ENCODE data around the gene REC114. TPM values are rescaled to one million over a fixed set of nuclear protein-coding genes. Genes with fewer than 3 reads are reported as not detected.
A peak's percentile ranks its signal among the peaks of the same experiment; 100 is the strongest.

REC114 gene
- polyA plus RNA-seq, 3 donors, result not detected

GRCh38 chr15:73568564-73569280 lies 125.8 kb downstream of the REC114 start:
- peaks cover 21% of the 10 kb centered on the region for H3K4me1 Mint-ChIP-seq
- peaks cover 86 to 94% of the 10 kb centered on the region in 2 donors for H3K36me3 Mint-ChIP-seq
- Histone ChIP-seq H3K4me3 (replicated peaks in 1 of 3; ENCODE audit: low read depth in 2 of 3, low read length in 3 of 3) (no peak overlapping the region), H3K4me2 (replicated peaks; ENCODE audit: extremely low read depth, low read length, poor library complexity, severe bottlenecking) (no peak overlapping the region), H3K79me2 (ENCODE audit: insufficient read depth, low read length) (no peaks in the 10 kb centered on the region), H3K9me3 (replicated peaks in 1 of 2; ENCODE audit: control insufficient read depth in 1 of 2, insufficient read depth in 1 of 2, low read length in 2 of 2) (no peaks in the 10 kb centered on the region), H3K27me3 (ENCODE audit: control insufficient read depth in 2 of 2, insufficient read depth in 2 of 2, low read length in 2 of 2) (no peaks in the 10 kb centered on the region), H3K9ac (ENCODE audit: insufficient read depth, low read length, poor library complexity, severe bottlenecking) (no peak overlapping the region), H3K27ac (ENCODE audit: low read depth in 1 of 2, low read length in 2 of 2) (no peak overlapping the region), H2AFZ (ENCODE audit: insufficient read depth, low read depth, low read length, poor library complexity, severe bottlenecking) (no peak overlapping the region), H3K36me3 (replicated peaks in 1 of 2; ENCODE audit: control insufficient read depth in 1 of 2, insufficient read depth in 2 of 2, low read length in 2 of 2) (peaks cover 74 to 94% of the 10 kb centered on the region in 2 donors), H4K20me1 (ENCODE audit: insufficient read depth, low read length) (peaks cover 84% of the 10 kb centered on the region), H3K4me1 (ENCODE audit: control insufficient read depth in 1 of 2, insufficient read depth in 2 of 2, low read length in 2 of 2) (peaks cover 15 to 20% of the 10 kb centered on the region in 2 donors)
- DNase-seq, result no peak
- intact Hi-C loops (cut with micrococcal nuclease), result no loop called here
- H3K4me3 Mint-ChIP-seq, result no peak overlapping the region
- 100% methylated on average over 2 of the region's 7 CpGs for WGBS (ENCODE audit: insufficient coverage)
- no peaks in the 10 kb centered on the region for H3K9me3 Mint-ChIP-seq
- H3K27me3 Mint-ChIP-seq (ENCODE audit: low read depth in 3 of 3), result peaks cover 0 to 3% (median 0%) of the 10 kb centered on the region in 3 donors
- no peak overlapping the region for H3K27ac Mint-ChIP-seq
- no peak for TF ChIP-seq CTCF (IDR thresholded peaks at IDR 0.05)

- H3K79me2 ChIP-seq (ENCODE audit: insufficient read depth, low read length), result no peaks in the 10 kb centered on the region
- H3K4me1 ChIP-seq (ENCODE audit: control insufficient read depth in 1 of 2, insufficient read depth in 2 of 2, low read length in 2 of 2), result peaks cover 8 to 13% of the 10 kb centered on the region in 2 donors
- H4K20me1 ChIP-seq (ENCODE audit: insufficient read depth, low read length), result peaks cover 84% of the 10 kb centered on the region
- Mint-ChIP-seq H3K4me1 (peaks cover 15% of the 10 kb centered on the region), H3K27ac (peak overlapping the region in 2 of 7 donors; percentile 4 to 24), H3K27me3 (ENCODE audit: low read depth in 3 of 3) (peaks cover 0 to 1% (median 0%) of the 10 kb centered on the region in 3 donors), H3K9me3 (no peaks in the 10 kb centered on the region), H3K4me3 (no peak overlapping the region), H3K36me3 (peaks cover 89 to 96% of the 10 kb centered on the region in 2 donors)
- no peak overlapping the region for H3K9ac ChIP-seq (ENCODE audit: insufficient read depth, low read length, poor library complexity, severe bottlenecking)
- peaks cover 80 to 97% of the 10 kb centered on the region in 2 donors for H3K36me3 ChIP-seq (replicated peaks in 1 of 2; ENCODE audit: control insufficient read depth in 1 of 2, insufficient read depth in 2 of 2, low read length in 2 of 2)
- WGBS (ENCODE audit: insufficient coverage), result 90% methylated on average over 3 of the region's 3 CpGs
- no peak overlapping the region for H2AFZ ChIP-seq (ENCODE audit: insufficient read depth, low read depth, low read length, poor library complexity, severe bottlenecking)
- no peak overlapping the region for H3K4me3 ChIP-seq (replicated peaks in 1 of 3; ENCODE audit: low read depth in 2 of 3, low read length in 3 of 3)
- H3K4me2 ChIP-seq (replicated peaks; ENCODE audit: extremely low read depth, low read length, poor library complexity, severe bottlenecking), result no peak overlapping the region
- no peak for DNase-seq
- no peak for TF ChIP-seq CTCF (IDR thresholded peaks at IDR 0.05)
- no peaks in the 10 kb centered on the region for H3K27me3 ChIP-seq (ENCODE audit: control insufficient read depth in 2 of 2, insufficient read depth in 2 of 2, low read length in 2 of 2)
- H3K9me3 ChIP-seq (replicated peaks in 1 of 2; ENCODE audit: control insufficient read depth in 1 of 2, insufficient read depth in 1 of 2, low read length in 2 of 2), result no peaks in the 10 kb centered on the region
- intact Hi-C loops (cut with micrococcal nuclease), result no loop called here
- H3K27ac ChIP-seq (ENCODE audit: low read depth in 1 of 2, low read length in 2 of 2), result no peak overlapping the region
Measured at GRCh38 chr15:73569361-73569760, 126.4 kb downstream of the REC114 start.

Measured in CD14-positive monocyte (primary cell).